Activated effector memory CD4-positive, alpha-beta T cell treated with anti-CD3 and anti-CD28 coated beads, Interleukin-2, amount 50 U/mL, for 16 hours (primary cell): Measurements from ENCODE around the gene FSTL4.

Experiments used
- DNase-seq: peaks from one replicate; pipeline ENCODE4 v3.0.0-alpha.2; 2020

FSTL4 gene

DNA sequence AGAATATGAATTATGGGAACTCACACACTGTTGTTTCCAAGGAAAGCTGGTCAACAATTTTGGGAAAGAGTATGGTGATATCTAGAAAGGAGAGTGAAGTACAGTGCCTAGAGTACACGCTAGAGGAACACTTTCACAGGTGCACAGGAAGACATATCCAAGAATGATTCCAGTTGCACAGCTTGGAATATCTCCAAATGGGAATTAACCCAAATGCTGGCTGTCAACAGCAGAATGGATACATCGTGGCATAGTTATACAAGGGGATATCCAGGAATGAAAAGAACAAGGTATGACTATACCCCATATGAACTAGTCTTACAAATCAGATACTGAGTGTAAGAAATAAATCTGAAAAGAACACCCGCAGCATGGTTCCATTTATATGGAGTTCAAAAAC, 231.3 kb downstream of the FSTL4 start:
- DNase-seq, result no peak

GRCh38 chr5:133377736-133378135, 234.6 kb downstream of the FSTL4 start:
- no peak for DNase-seq

GRCh38 chr5:133376986-133377385, 235.4 kb downstream of the FSTL4 start:
- peak; percentile 13 for DNase-seq

DNA sequence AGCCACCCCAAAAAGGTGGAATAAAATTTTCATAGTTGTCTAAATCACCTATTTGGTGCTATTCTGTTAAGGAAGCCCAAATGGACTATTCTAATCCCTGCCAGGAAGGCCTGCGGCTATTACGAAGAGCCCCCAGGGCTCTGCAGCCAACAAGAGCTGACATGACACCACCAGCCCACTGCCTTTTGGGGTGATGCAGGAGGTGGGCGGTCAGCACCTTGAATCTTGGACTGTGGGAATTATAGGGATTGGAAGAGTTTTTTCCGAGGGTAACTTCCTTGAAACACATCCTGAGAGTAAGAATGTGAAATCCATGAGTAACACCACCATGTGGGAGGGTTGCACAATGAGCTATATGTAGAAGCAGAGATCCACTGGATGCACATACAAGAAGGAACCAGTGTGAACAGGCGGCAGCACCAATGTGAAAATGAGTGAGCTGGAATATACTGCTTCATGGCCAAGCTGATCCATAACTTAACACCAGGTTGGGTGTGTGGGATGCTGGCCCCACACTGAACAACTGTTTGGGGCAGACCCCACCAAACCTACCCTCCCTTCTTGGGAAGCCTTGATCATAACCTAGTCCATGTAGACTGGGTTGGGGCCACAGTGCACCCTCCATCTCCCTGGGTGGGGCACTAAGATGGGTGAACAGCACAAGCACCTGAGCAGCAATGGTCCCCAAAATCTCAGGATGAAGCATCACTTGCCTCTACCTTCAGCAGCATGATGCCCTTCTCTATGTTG, 239.0 kb downstream of the FSTL4 start:
- DNase-seq, result peak; percentile 28

DNA sequence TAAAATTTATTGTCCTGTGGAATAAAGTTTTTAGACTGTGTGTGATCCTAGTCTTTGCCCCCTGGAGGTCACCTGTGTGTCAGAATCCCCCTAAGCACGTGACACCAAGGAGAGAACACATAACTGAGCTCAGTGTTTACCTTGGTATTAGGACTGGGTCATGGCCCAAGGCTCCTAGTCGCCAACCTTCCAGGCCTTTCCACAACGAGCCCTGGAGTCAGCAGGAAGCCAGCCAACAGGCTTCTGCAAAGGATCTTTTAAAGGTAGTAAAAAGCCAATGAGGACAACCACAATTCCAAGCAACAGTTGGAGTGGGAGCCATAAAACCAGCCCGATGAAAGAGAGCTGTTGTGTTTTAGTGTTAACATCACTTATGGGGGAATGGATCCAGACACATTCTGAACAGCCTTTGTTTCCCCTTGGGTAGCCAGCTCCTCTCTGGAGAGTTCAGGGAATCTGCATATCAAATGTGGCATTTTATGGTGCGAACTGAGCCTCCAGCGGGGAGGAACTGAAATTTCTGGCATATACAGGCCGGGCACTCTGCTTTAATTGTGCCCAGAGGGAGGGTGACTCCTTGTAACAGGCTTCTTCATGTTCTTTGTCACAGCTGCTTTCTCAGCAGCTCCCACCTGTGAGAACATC, 239.9 kb downstream of the FSTL4 start:
- DNase-seq, result peak; percentile 22

GRCh38 chr5:133371371-133372155, 240.8 kb downstream of the FSTL4 start:
- peak; percentile 39 for DNase-seq

GRCh38 chr5:133370904-133371303, 241.4 kb downstream of the FSTL4 start:
- peak; percentile 36 for DNase-seq

DNA sequence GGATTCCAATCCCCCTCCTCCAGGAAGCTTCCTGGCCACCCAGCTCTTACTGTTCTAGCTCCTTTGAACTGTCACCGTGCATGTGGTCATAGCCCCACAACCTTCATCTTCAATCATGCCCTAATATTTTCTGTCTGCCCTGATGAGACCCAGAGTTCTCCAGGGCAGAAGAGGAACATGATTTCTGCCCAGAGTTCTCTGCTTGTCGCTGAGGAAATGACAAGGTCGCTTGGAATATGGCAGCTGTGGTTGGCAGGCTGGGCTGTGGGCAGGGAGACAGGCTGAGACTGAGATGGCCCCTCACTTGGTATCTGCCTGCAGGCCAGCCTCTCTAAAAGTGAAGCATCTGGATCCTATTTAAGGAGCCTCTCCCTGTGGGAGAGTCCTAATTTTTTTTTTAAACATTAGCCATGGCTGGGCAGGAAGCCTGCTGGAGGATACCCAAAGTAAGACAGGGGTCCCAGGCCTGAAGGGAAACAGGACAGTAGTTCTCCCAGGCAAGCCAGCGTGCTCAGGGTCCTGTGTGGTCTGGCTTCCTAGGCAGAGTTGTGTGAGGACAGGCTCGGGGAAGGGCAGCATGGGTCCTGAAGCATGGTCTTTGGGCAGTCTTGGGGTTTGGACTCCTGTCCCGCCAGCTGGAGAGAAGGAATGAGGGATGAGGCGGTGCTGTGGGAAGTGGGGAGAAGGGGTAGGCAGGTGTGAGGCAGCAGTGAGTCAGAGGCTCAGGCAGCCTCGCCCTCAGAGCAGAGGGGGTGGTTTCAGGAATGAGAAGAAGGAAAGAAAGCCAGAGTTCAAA, 242.1 kb downstream of the FSTL4 start:
- peak; percentile 34 for DNase-seq

DNA sequence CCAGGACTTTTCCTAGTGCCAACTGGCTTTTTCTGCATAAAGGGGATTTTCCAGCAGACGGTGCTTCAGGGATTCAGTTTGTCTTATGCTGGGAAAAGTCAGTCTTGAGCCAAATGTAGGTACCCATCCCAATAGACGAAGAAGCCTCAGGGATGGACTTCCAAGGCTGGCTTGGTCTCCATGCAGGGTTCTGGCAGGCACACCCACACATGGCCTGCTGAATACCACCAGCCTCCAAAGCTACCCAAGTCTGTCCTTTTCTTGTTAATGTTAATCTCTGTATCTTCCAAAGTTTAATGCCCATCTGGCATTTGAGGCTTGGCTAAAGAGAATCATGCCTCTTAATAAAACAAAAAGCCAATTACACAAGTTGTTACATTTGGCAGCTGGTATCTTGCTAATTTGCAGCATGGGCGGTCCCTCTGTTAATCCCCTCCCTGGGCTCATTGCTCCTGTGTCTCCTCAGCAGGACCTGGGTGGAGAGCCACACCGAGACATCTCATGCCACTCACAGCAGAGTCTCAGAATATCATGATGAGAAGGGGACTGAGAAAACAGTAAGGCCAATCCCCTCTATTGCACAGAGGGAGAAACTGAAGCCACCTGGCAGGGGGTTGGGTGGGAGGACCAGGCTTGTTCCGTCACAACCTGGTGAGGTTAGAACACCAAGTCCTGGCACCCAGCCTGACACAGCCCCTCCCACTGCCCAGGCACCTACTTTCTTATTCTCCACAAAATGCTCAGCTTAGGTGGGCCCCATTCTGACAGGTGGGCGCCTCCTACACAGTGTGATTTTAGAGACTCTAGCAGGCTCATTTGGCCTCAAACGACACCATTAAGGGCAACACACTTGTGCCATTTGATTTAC, 243.2 kb downstream of the FSTL4 start:
- DNase-seq, result peak; percentile 34

GRCh38 chr5:133367984-133368383, 244.4 kb downstream of the FSTL4 start:
- DNase-seq, result no peak

GRCh38 chr5:133367071-133367786, 245.1 kb downstream of the FSTL4 start:
- no peak for DNase-seq

DNA sequence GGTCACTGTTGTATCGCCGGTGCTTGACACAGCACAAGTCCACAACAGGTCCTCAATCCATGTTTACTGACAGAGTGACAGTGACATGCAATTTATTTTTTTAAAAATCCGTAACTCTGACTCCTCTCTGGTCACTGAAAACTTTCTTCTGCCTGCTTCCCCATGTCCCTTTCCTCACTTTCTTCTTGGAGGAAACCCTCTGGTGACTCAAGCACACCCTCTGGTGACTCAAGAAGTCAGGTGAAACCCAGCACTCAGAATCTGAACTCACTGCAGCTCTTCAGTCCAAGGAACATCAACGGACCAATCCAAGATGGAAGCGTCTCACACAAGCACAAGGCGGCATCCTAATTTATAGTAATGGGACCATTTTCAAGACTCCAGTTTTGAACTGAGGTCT, 245.9 kb downstream of the FSTL4 start:
- no peak for DNase-seq

GRCh38 chr5:133365738-133366137, 246.6 kb downstream of the FSTL4 start:
- no peak for DNase-seq

- no peak for DNase-seq
These were observed 247.2 kb downstream of the FSTL4 start for GRCh38 chr5:133364936-133365707.

GRCh38 chr5:133363807-133364587, 248.3 kb downstream of the FSTL4 start:
- no peak for DNase-seq

GRCh38 chr5:133362438-133362837, 249.9 kb downstream of the FSTL4 start:
- no peak for DNase-seq

- DNase-seq, result no peak
These were observed 250.4 kb downstream of the FSTL4 start for GRCh38 chr5:133361922-133362321.

DNA sequence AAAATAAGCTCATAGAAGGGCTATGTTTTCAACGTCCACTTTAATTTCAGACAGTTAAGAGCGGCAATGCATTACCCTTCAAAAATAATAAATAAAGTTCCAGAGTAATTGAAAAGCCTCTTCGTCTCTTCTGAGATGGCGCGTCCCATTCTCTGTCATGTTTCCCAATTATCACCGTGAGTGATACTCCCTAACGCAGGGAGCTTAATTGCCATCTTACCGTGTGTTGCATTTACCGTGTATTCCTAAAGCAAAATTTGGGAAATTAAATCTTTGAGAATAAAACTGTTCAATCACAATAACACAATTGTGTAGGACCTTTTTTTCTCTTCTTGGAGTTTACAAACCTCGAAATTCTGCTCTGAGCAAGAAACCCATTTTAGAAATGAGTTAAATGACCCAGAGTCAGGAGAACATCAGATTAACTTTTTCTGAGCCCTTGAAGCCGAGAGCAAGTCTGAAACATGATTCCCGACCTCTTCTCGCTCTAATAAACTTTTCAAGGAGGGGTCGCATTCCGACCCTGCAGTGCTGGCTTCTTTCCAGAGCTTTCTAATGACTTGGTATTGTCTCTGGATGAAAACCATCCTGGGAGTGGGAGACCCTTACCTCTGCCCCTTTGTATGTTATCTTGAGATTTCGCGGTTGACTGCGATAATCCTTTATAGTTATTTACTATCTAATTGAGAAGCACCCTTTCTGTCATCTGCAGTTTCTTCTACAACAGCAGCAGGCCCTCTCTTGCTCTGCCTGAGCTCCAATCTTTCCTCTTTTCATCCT, 251.5 kb downstream of the FSTL4 start:
- DNase-seq, result no peak

DNA sequence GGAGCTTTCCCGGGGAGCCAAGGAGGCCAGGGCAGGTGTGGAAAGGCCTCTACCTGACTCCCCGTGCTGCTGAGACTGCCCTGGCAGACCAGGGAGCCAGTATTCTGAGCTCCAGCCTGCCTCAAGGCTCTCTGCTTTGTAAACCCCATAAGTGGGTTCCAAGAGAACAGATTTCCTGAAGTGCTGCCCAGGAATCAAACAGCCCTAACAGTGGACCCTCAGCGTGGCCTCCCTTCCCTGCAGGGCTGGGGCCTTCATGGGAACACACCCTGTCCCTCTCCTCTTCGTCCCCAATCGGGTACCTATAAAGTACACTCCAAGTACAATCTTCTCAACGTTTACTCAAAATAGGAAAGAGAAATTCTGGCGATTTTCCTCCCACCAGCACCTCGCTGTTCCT, 252.5 kb downstream of the FSTL4 start:
- DNase-seq, result no peak
